Renal cortex interstitium (tissue), 11 donors: ENCODE measurements around the gene SRGAP2C. TPM values are rescaled to one million over a fixed set of nuclear protein-coding genes. Genes with fewer than 3 reads are reported as not detected.
"Not testable (repeated sequence)": the region's sequence is repeated elsewhere in the genome, so short reads cannot be mapped to it uniquely, and the experiment has no call there.

Experiments
- DNase-seq, 11 donors: peaks; one replicate each; pipeline ENCODE4 v3.0.0-alpha.2; 2013; ENCODE audit warnings: low read depth in 9 of 11, low spot score in 4 of 11; ENCODE audit errors: extremely low read depth in 1 of 11
- polyA plus RNA-seq, 3 donors: library from polyadenylated mRNA; unstranded; fragments of 120-200 nt; gene quantifications; one replicate each; pipeline ENCODE4 v1.2.1, GENCODE V29; 2013; ENCODE audit not compliant: insufficient read length in 3 of 3

The SRGAP2C gene
- polyA plus RNA-seq, 3 donors, result 17.8 to 20.3 (median 19.6) TPM

DNA sequence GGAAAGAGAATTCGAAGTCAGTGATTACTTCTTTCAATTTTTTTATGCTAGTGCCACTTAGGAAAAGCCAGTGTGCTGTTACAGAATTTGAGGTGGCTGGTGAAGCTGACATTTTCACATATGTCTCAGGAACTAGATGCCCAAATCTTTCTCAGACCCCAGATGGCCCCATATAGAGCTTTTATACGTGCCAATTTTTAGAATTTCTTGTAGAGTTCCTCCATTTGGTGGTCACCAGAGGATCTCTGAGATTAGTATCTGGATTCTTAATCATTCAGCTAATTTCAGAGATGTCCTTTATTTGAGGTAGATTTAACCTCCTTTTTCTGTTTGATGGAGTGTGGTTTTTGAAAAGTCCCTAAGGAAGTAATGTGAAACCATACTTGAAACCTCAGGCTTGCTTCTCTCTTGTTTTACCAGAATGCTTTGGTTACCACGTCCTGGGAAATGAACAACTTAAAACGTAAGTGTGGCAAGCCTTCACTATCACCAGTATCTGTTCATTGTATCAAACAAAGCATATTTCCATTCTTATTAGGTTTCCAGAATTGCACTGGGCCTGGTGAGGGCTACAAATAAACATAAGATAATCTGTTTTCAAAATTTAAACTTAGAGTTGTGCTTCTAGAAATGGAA, 164.7 kb downstream of the SRGAP2C start:
- DNase-seq, result not testable (repeated sequence)

DNA sequence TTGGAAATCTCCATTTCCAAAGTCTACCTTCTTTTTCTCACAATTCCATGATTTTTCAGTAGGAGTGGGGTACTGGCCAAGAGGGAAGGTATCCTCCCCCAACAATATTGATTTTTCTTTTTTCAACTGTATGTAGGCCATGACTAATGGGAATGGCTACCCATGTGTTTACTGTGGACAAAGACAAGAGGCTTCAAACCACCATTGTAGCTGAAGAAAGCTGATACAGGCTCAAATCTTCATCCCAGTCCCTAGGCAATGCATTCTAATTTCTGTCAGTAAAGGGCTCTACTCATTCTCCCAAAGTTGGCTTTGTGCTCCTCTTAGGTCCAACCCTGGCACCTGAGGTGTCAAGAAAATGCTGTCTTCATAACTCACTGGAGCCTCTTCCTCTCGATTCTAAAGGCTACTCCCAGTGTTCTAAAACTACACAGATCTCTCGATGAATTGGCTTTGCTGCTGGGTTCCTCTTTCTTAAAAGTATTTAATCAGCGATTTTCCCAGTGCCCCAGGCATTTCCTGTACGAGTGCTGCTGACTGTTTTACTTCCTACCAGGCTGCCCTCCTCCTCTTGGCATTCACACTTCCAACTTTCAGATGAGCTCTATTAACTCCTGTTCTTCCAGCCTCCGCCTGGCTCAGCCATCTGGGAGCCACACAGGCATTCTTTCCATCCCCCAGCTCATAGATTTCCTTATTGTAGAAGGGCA, 171.1 kb downstream of the SRGAP2C start:
- not testable (repeated sequence) for DNase-seq

GRCh38 chr1:121356819-121357218, 172.0 kb downstream of the SRGAP2C start:
- not testable (repeated sequence) for DNase-seq

GRCh38 chr1:121360531-121360930, 175.8 kb downstream of the SRGAP2C start:
- DNase-seq, result not testable (repeated sequence)

GRCh38 chr1:121361451-121362233, 176.9 kb downstream of the SRGAP2C start:
- not testable (repeated sequence) for DNase-seq

GRCh38 chr1:121362234-121362883, 177.6 kb downstream of the SRGAP2C start:
- DNase-seq, result not testable (repeated sequence)

GRCh38 chr1:121365316-121365715, 180.5 kb downstream of the SRGAP2C start:
- not testable (repeated sequence) for DNase-seq

GRCh38 chr1:121365723-121366122, 180.9 kb downstream of the SRGAP2C start:
- DNase-seq, result not testable (repeated sequence)

DNA sequence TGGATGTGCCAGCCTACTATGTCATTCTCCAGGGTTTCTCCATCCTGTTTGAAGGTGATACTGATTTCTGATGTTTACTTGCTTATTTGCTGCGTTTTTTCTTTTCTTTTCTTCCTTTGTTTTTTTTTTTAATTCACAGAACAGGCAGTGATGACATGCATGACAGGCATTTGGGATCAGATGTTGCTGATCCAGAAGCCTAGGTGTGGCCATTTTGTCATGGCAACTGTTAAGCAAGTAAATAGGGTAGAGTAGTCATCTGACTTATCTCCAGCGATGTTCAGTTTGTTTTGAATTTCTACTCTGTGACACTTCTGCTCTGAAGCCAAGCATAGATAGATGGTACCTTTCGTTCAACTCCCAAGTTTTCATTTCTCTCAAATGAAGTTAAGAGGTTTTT, 181.4 kb downstream of the SRGAP2C start:
- not testable (repeated sequence) for DNase-seq

DNA sequence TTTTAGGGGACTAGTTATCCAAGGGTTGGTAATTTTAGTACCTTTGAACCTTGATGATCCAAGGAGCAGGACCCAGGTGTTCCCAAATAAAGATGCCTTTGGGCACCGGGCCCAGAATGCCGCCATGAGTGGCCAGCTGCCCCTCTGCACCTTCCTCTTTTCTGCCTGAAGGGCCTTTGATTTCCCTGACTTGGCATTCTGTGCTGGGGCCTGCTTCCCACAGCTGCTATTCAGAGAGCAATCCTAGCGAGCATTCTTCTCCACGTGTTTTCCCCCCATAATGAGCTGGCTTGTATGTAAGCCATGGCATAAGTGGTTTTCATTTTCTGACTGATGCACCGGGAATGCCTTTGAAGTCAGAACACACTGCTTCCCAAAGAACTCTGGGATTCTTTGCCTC, 184.1 kb downstream of the SRGAP2C start:
- DNase-seq, result not testable (repeated sequence)

DNA sequence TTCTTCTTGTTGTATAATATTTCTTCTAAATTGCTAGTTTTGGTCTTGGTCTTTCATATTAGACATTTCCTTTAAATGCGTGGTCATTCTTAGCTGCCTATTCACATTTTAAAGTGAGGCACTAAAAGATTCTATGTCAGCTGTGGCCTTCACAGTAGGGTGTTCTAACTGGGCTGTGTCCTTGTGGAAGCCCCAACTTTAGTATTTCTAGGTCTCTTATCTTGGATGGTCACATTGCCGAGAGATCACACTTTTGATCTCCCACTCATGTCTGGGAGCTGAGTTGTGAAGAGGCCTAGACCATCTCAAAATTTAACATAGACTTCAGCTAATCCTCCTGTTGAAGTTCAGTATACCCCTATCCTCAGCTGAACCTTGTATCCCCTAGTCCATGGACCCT, 185.2 kb downstream of the SRGAP2C start:
- not testable (repeated sequence) for DNase-seq

DNA sequence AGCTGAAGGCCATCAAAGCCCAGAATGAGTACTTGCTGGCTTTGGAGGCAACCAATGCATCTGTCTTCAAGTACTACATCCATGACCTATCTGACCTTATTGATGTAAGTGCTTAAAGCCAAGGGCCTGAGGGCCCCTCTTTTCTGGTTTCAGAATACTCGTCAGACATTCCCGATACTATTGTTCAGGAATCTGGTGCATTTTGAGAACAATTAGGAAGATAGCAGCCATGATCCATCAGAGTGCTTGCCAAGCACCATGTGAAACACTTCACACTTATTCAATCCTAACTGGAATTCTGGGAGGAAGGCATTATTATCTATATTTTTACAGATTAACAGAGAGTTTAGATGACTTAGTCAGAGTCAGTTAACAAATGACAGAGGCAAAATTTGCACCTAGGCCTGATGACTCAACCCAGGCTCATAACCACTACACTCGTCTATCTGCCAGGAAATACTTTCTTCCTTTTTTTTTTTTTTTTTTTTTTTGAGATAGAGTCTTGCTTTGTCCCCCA, 190.1 kb downstream of the SRGAP2C start:
- not testable (repeated sequence) for DNase-seq

DNA sequence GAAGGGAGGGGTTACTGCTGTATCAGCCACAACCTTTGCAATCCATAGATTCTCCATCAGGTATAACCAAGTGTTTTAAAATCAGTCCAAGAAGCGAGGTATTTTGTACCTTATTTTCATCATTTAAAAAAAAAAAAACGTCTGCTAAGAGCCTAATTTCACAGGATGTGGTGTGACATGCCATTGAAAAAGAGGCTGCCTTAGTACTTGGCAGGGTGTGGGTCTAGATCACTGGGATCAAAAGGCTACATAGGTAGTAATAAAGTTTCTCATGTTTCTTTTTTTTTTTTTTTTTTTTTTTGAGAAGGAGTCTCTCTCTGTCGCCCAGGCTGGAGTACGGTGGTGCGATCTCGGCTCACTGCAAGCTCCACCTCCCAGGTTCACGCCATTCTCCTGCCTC, 192.2 kb downstream of the SRGAP2C start:
- DNase-seq, result not testable (repeated sequence)

DNA sequence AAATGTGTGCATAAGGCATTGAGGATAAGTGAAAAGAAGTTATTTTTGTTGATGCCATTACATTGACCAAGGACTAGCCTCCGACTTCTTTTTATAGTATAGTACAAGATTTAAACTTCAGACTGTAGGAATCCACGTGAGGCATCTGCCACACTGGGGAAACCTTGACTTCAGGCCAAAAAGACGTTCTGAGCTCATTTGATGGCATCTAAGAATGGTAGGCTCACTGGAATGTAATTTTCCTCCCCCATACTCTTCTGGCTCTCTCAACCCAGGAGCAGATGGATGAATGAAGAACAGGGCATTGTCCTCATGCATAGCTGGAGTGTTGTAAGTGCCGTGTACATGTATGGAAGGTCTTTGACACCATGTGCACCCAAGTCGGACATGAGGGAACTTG, 194.0 kb downstream of the SRGAP2C start:
- DNase-seq, result not testable (repeated sequence)

DNA sequence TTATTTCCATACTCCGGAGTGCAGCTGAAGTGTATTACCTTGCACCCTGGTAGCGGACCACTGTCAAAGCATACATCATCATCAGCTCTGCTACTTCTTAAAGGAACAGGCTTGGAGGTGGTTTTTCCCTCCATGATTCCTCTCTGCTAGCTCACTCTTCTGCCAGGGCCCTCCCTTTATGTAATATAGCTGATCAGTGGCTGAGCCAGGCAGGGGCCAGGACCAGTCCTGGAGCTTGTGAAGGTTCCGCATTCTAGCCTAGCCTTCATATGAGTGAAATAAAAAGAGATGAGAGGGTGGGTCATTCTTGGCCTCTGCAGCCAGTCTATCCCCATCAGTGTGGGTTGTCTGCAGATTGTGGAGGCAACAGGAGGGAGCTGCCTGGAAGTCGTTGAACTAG, 200.0 kb downstream of the SRGAP2C start:
- DNase-seq, result not testable (repeated sequence)

- DNase-seq, result not testable (repeated sequence)
Observed at GRCh38 chr1:121385162-121385561, 200.4 kb downstream of the SRGAP2C start.

DNA sequence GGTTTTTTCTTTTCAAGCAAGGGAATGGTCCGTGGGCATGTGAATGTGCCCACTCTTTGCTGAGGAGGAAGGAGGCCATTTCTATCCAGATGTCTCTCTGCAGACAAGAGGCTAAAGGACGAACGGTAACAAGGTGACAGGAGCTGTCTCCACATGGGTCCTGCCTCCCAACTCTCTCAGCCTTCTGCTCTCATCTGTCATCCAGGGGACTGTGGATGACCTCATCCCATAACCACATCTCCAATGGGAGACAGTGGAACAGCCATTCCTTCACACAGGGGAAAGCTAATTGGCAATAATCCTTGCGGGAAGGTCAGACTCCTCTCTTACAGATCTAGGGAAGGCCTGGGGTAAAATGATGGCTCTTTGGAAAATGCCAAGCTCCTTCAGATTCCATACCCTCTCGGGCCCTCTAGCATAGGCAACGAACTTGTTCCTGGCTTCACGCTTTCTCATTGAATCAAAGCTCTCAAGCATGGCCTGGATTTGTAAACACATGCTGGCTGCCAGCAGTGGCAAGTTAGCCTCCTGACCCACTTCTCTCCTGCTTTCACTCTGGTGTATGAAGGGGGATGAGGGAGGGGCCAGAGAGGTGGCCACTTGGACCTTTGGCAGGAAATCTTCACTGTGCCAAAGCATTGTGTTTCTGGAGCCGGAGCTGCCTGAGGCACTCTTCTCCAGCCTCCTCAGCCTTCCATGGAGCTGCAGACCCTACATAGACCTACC, 201.0 kb downstream of the SRGAP2C start:
- not testable (repeated sequence) for DNase-seq

DNA sequence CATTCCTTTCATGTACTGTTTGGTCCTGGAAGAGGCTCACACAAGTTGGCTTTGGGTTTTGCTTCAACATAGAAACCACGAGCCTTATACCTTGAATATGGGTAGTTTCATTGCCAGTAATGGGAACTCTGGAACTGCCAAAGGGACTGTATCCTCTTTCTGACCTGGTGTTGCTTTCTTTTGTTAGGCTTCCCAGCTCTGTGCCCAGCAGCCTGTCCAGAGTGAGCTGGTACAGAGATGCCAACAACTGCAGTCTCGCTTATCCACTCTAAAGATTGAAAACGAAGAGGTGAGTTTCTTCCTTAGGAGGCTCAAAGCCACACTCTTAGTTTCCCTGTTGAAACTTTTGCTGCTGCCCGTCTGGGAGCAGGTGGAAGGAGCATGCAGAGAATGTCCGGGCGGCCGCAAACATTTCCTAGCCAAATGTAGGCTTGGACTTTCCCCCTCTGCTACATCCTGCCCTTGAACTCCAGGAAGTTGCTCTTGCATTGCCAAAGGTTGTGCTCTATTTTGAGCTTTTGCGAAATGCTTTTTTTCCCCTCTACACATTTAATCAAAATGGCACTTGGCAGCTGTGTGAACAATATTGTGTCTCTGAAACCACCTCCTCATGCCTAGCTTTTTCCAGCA, 201.7 kb downstream of the SRGAP2C start:
- DNase-seq, result not testable (repeated sequence)
